ENCODE data around the gene GPR157.
"Not testable (repeated sequence)": the region's sequence is repeated elsewhere in the genome, so short reads cannot be mapped to it uniquely, and the experiment has no call there.

GPR157 gene, protein sequence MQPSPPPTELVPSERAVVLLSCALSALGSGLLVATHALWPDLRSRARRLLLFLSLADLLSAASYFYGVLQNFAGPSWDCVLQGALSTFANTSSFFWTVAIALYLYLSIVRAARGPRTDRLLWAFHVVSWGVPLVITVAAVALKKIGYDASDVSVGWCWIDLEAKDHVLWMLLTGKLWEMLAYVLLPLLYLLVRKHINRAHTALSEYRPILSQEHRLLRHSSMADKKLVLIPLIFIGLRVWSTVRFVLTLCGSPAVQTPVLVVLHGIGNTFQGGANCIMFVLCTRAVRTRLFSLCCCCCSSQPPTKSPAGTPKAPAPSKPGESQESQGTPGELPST

DNA sequence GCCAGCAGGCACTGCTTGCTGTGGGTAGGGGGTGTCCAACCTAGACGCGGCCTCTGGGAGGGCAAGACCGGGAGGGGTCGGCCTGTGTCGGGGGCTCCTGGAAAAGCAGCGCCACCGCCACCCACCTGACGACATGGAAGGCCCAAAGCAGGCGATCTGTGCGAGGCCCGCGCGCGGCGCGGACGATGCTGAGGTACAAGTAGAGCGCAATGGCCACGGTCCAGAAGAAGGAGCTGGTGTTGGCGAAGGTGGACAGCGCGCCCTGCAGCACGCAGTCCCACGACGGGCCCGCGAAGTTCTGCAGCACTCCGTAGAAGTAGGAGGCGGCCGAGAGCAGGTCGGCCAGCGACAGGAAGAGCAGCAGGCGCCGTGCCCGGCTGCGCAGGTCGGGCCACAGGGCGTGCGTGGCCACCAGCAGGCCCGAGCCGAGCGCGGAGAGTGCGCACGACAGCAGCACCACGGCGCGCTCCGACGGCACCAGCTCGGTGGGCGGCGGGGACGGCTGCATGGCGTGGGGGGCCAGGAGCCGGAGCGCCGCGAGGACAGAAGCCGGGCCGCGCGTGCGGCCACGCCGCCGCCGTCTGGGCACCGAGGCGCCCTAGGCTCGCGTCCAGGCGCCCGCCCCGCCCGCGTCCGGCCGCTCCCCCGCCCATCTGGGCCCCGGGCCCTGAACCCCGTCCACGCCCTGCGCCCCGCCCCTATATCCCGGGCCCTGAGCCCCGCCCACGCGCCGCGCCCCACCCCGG, at the start of gene GPR157:
TSS of gene GPR157 (minus strand) at position 583 of the 746 bp plus-strand sequence. CDS start at position 508, 75 bp downstream.
- no peak for DNase-seq

- DNase-seq: no peak
Observed at GRCh38 chr1:9174762-9175161, 45.9 kb upstream of the GPR157 start.

DNA sequence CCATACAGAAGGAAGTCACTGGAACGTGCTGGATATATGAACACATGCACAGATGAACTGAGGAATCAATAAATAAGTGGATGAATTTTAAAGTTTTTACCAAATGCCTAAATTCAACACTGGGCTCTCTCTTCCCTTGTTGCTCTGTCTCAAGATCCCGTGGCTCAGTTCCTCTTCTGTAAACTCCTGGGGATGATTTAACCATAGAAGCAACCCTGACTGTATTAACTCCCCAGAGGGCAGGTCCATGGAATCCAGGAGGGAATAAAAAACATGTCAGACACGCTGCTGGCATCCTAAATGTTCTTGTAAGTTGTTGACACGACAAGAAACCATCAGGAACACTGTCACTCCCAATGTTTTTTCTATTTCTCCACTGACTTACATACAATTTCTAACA, 45.3 kb upstream of the GPR157 start:
- DNase-seq: no peak

DNA sequence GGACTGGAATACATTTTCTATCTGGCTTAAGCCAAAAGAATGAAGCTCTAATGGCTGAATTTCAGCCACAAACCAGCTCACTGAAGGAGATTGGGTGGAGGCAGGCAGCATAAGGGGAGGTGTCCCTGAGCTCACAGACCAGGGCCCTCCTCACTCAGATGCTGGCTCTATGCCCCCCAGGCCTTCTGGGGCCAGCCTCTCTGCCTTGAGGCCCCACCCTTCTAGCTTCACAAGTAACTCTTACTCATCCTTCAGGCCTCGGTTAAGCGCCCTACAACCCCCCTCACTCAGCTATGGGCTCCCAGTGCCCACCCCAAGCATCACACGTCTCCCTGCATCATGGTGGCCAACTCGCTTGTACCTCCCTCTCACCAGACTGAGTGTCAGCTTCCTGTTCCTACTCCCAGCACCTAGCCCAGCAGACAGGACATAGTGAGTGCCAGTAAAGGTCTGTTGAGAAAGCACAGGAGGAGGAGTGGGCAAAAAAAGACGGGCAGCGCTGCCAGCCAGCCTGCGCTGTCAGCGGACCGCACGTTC, 40.8 kb upstream of the GPR157 start:
- no peak for DNase-seq

GRCh38 chr1:9167638-9168037, 38.7 kb upstream of the GPR157 start:
- no peak for DNase-seq

- no peak for DNase-seq
Observed at GRCh38 chr1:9166289-9167235, 37.7 kb upstream of the GPR157 start.

GRCh38 chr1:9165396-9165795, 36.5 kb upstream of the GPR157 start:
- no peak for DNase-seq

- DNase-seq: no peak
Observed at GRCh38 chr1:9164919-9165318, 36.0 kb upstream of the GPR157 start.

DNA sequence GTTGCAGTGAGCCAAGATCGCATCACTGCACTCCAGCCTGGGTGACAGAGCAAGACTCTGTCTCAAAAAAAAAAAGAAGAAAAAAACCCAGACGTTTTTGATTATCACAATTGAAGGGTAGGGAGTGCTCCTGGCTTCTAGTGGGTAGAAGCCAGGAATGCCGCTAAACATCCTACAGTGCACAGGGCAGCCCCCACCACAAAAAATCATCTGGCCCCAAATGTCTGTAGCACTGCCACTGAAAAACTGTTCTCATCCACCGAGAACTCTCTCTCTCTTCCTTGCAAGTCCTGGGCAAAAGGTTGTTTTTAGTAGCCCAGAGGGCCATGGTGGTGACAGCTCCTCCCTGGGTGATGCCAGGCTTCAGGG, 35.6 kb upstream of the GPR157 start:
- no peak for DNase-seq

- DNase-seq: no peak
Observed at GRCh38 chr1:9161963-9162362, 33.1 kb upstream of the GPR157 start.

DNA sequence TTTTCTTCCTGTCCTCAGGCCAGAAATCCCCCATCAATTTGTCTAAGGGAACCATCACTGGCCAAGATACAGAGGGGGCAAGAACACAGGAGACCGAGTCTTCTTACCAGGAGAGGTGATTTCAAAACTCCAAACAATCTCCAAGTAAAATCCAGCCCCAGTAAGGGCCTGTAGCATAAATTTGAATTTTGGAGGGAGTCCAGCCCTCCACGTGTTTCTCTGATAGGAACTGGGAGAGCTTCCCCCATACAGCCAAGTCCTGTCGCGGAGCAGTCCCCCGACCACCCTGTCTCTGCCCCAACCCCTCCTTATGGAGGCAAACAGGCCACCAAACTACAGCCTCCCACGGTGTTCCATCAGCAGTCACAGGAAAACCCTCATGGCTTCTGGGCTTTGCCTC, 32.4 kb upstream of the GPR157 start:
- no peak for DNase-seq

DNA sequence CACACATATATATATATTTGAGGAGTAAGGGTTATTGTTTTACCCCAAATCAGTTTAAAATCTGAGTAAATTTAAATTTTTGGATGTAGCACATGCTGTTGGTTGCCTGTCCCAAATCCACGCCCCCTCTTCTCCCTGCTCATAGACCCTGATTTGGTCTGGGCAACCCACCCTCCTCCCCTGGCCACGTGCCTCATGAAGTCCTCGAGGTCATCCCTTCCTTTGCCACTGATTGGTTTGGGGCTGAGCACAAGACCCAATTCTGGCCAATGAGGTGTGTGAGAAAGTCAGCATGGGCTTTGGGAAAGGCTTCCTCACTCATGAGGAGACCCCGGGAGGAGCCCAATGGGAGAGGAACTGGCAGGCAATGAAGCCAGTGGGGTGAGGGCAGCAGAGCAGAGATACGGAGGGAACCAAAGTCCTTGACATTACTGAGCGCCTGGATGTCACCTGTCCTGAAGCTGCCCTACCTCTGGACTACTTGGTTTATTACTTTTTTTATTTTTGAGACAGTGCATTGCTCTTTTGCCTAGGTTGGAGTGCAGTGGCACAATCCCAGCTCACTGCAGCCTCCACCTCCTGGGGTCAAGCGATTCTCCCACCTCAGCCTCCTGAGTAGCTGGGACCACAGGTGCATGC, 31.3 kb upstream of the GPR157 start:
- DNase-seq: no peak

DNA sequence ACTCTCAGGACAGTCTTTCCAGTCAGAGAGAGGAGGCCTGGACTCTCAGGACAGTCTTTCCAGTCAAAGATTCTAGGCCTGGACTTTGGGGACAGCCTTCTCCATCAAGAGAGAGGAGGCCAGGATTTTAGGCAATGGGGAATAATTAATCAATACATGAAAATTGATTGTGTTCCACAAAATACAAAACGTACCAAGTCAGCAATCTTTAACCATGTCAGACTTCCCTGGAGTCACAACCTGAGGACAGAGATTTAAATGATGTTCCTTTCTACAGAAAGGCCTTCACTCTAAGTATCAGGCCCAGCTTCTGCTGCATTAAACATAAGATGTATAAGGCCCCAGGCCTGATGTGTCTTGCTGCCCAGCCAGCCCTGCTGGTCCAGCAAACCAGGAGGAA, 27.0 kb upstream of the GPR157 start:
- no peak for DNase-seq

- not testable (repeated sequence) for DNase-seq
Observed at GRCh38 chr1:9155405-9155804, 26.5 kb upstream of the GPR157 start.

DNA sequence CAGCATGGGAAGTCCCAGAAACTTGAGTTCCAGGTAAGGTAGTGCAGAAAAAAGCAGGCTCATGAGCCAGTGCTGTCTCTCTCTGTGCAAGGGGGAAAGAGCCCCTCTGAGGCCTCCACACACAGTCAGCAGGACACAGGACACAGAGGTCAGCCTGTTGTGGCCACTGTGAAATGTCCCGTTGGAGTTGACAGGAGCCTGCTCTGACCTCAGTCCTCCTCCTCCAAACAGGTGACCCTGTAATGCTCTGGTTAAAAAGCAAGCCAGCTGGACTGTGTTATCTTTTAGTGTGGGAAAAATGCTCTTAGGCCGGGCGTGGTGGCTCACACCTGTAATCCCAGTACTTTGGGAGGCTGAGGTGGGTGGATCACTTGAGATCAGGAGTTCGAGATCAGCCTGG, 24.2 kb upstream of the GPR157 start:
- no peak for DNase-seq

DNA sequence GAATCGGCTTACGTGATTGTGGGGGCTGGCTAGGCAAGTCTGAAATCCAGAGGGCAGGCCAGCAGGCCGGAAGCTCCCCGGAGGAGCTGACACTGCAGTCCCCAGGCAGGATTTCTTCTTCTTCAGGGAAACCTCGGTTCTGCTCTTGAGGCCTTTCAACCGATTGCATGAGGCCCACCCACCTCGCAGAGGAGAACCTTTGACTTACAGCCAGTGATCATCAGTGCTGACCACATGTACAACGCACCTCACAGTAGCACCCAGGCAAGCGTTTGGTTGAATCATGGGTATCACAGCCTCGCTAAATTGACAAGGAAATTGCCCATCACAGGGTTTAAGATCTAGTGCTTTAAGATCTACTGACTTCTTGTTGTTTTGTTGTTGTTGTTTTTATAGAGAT, 23.6 kb upstream of the GPR157 start:
- DNase-seq: no peak

- no peak for DNase-seq
Observed at GRCh38 chr1:9151328-9151860, 22.5 kb upstream of the GPR157 start.

GRCh38 chr1:9150582-9151327, 21.9 kb upstream of the GPR157 start:
- DNase-seq: no peak

DNA sequence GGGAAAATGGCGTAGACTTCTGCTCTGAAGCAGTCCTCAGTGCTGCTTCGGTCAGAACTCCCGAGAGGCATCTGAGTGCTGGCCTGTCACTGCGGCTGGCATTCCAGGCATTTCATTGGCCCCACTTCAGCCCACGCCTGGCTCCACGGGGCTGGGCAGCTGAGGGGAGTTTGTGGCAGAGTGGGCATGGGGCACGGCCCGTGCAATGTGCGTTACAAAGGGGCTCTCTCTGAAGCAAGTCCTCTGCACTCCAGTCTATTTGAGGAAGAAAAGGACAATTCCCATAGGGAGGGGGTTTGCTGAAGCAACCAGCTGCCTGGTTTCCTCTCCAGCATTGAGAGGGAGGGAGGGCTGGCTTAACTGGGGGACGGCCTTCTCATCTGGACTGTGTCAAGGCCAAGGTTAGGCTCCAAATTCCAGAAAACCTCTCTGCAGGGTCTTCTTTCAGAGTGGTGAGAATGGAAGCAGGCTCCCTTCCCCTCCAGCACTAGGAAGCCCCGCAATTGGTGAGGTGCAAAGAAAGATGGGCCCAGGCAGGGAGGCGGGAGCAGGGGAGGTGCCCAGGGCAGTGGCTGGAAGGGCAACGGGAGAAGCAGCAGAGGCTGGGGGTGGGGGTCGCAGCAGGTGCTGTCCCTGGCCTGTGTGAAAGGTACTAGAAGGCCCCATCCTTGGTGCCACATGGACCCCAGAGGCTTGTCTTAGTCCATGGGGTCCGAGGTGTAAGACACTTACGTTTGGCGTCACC, 21.1 kb upstream of the GPR157 start:
- DNase-seq: no peak

GRCh38 chr1:9149151-9149550, 20.2 kb upstream of the GPR157 start:
- no peak for DNase-seq

GRCh38 chr1:9146156-9146555, 17.3 kb upstream of the GPR157 start:
- no peak for DNase-seq

Measured in NCI-H1694 treated with DMSO at 0.1 percent for 48 hours (cell line).